ENCODE measurements around the gene CYBRD1.
"Not testable (repeated sequence)": the region's sequence is repeated elsewhere in the genome, so short reads cannot be mapped to it uniquely, and the experiment has no call there.

Gene CYBRD1

GRCh38 chr2:171523088-171524017 lies 1.1 kb downstream of the CYBRD1 start:
- no peak for TF ChIP-seq CTCF (IDR thresholded peaks at IDR 0.05; ENCODE audit: low read depth, low read length)
- peak overlapping the region; percentile 86 to 94 for H3K4me3 ChIP-seq (replicated peaks in 1 of 2; ENCODE audit: low read depth in 2 of 2, low read length in 2 of 2)
- DNase-seq (ENCODE audit: low read depth in 2 of 2): peak; percentile 79 to 88

GRCh38 chr2:171524018-171524401 lies 1.7 kb downstream of the CYBRD1 start:
- H3K4me3 ChIP-seq (replicated peaks in 1 of 2; ENCODE audit: low read depth in 2 of 2, low read length in 2 of 2): peak overlapping the region; percentile 86 to 94
- no peak for TF ChIP-seq CTCF (IDR thresholded peaks at IDR 0.05; ENCODE audit: low read depth, low read length)

GRCh38 chr2:171529914-171530313 lies 7.6 kb downstream of the CYBRD1 start:
- peak; percentile 78 for TF ChIP-seq CTCF (IDR thresholded peaks at IDR 0.05; ENCODE audit: low read depth, low read length)
- H3K4me3 ChIP-seq (replicated peaks in 1 of 2; ENCODE audit: low read depth in 2 of 2, low read length in 2 of 2): no peak overlapping the region
- DNase-seq (ENCODE audit: low read depth in 2 of 2): peak in 1 of 2 donors; percentile 35

More at GRCh38 chr2:171524018-171524401, 1.7 kb downstream of the CYBRD1 start:
- peak; percentile 52 to 70 for DNase-seq (ENCODE audit: low read depth in 2 of 2)

GRCh38 chr2:171530378-171530777 lies 8.1 kb downstream of the CYBRD1 start:
- no peak for DNase-seq (ENCODE audit: low read depth in 2 of 2)
- no peak for TF ChIP-seq CTCF (IDR thresholded peaks at IDR 0.05; ENCODE audit: low read depth, low read length)

GRCh38 chr2:171530859-171531258 lies 8.6 kb downstream of the CYBRD1 start:
- DNase-seq (ENCODE audit: low read depth in 2 of 2); H3K4me3 ChIP-seq (replicated peaks in 1 of 2; ENCODE audit: low read depth in 2 of 2, low read length in 2 of 2): not testable (repeated sequence)

More at GRCh38 chr2:171530378-171530777, 8.1 kb downstream of the CYBRD1 start:
- H3K4me3 ChIP-seq (replicated peaks in 1 of 2; ENCODE audit: low read depth in 2 of 2, low read length in 2 of 2): no peak overlapping the region

- DNase-seq (ENCODE audit: low read depth in 2 of 2): peak; percentile 80 to 82
- no peak for TF ChIP-seq CTCF (IDR thresholded peaks at IDR 0.05; ENCODE audit: low read depth, low read length)
- peak overlapping the region in 1 of 2 donors; percentile 4 for H3K4me3 ChIP-seq (replicated peaks in 1 of 2; ENCODE audit: low read depth in 2 of 2, low read length in 2 of 2)
These were observed 9.0 kb downstream of the CYBRD1 start for GRCh38 chr2:171531291-171531690.

- H3K4me3 ChIP-seq (replicated peaks in 1 of 2; ENCODE audit: low read depth in 2 of 2, low read length in 2 of 2): no peak overlapping the region
- DNase-seq (ENCODE audit: low read depth in 2 of 2): peak in 1 of 2 donors; percentile 41
These were observed 9.7 kb downstream of the CYBRD1 start for GRCh38 chr2:171531836-171532450.

More at GRCh38 chr2:171531836-171532450, 9.7 kb downstream of the CYBRD1 start:
- TF ChIP-seq CTCF (IDR thresholded peaks at IDR 0.05; ENCODE audit: low read depth, low read length): no peak
